CD1c-positive myeloid dendritic cell (primary cell): Measurements from ENCODE around the gene ZNF423.

ENCODE experiments used
- DNase-seq: peaks from one replicate; pipeline ENCODE4 v3.0.0-alpha.2; 2016; ENCODE audit errors: extremely low spot score

Gene ZNF423

DNA sequence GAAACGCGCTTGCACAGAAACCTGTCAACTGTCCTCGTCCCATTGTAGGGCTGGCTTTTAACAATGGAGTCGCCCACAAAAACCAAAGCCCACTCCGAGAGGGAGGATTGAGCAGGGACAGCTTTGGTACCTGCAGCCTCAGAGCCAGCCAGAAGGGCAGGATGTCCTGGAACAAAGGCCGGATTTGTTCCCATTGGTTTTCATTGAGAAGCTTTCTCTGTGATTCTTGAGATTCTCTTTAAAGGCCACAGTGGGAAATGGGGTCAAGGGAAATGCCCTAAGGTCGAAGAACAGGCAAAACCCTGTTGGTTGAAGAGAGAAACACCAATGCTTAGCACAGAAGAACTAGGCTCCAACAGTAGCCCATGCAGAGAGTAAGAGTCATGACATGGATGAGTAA is 416.9 kb downstream of the ZNF423 start:
- no peak for DNase-seq
